GM19025 (cell line): ENCODE results near the gene VANGL1.

ENCODE experiments used
- ATAC-seq: cut with Tn5 transposase; IDR thresholded peaks from one replicate; pipeline ENCODE4 v1.9.1; 2021; ENCODE audit warnings: mild to moderate bottlenecking, low read depth, moderate library complexity; ENCODE audit not compliant: unreplicated experiment

The VANGL1 gene

DNA sequence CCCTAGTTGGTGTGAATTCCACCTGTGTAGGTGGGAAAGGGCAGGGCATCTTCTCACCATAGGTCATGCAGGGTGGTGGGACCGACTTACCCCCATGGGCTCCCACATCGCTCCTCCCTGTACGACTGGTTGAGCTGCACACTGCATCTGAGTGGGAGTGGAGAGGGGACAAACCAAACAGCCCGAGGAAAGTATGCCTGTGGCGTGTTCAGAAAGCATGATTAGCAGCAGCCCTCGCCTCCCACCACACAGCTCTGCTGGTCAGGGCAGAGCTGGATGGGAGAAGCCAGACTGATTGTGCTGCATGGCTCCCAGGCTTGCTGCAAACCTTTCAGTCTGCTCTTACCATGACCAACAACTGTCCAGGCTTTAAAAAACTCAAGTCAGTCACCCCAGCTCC is 24.4 kb downstream of the VANGL1 start:
- no peak for ATAC-seq

DNA sequence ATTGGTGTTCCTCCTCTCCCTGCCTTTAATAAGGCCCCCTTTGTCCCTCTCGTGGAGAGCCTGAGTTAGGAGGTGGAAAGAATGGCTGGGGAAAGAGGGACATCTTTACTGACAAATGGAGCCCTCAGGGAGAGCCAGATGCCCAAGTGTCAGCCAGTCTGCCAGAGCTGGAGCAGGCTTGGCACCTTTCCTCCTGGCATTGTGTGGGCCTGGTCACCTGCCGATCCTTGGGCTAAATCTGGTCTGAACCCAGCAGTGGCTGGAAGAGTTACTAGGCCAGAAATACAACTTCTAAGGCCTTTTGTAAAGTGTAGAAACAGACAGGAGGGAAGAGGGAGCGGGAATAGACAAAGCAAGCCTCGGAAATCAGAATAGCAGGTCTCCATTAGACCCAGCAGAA is 24.9 kb downstream of the VANGL1 start:
- ATAC-seq, result no peak

DNA sequence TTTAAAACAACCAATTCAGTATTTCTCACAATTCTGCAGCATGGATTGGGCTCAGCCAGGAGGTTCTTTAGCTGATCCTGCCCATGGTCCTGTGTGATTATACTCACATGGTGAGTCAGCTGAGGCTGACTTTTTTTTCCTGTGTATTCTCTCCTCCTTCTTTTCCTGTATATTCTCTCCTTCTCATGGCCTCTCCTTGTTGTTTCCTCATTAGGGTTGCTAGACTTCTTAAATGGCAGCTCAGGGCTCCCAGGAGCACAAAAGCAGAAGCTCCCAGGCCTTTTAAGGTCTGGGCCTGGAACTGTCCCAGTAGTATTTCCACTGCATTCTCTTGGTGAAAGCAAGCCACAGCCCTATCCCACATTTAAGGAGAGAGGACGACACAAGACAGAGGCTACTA is 26.8 kb downstream of the VANGL1 start:
- no peak for ATAC-seq

- ATAC-seq, result no peak
Observed at GRCh38 chr1:115669002-115669673, 27.4 kb downstream of the VANGL1 start.

DNA sequence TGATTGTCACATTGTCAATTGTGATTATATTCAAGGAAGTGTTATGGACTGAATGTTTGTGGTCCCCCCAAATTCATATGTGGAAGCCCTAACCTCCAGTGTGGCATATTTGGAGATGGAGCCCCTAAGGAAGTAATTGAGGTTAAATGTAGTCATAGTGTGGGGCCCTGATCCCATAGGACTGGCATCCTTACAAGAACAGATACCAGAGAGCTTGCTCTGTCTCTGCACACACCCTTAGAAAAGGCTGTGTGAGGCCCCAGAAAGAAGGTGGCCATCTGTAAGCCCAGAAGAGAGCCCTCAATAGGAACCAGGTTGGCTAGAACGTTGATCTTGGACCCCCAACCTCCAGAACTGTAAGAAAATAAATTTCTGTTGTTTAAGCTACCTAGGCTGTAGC is 28.1 kb downstream of the VANGL1 start:
- no peak for ATAC-seq

DNA sequence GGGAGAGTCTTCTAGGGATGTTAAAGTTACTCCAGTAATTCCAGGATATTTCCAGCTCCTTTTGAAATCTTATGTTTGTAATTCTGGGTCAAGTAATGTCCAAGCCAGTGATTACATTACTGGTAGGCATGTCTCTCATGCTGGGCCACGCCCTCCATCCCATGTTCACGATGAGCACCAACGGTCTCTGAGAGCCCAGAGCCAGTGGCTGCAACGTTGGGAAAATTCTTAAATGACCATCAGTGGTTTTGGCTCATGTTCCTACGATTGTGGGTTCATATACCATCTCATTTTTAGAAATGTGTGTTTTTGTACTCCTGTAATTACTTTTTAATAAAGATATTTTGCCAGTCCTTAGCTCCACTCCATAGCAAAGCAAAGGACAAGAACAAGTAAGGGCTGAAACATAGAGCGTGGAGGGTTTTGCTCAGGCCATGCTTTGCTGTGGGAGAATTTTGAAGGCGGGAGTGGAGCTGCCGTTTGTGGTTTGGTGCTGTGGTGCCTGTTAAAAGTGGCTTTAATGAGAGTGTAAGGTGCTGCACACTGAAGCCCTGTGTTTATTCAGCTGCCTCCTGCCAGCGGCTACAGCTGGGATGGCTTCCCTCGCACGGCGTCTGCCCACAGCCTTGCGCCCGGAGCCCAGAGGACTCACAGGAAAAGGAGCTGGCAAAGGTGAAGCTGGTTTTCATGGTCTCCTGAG is 28.9 kb downstream of the VANGL1 start:
- ATAC-seq, result no peak

DNA sequence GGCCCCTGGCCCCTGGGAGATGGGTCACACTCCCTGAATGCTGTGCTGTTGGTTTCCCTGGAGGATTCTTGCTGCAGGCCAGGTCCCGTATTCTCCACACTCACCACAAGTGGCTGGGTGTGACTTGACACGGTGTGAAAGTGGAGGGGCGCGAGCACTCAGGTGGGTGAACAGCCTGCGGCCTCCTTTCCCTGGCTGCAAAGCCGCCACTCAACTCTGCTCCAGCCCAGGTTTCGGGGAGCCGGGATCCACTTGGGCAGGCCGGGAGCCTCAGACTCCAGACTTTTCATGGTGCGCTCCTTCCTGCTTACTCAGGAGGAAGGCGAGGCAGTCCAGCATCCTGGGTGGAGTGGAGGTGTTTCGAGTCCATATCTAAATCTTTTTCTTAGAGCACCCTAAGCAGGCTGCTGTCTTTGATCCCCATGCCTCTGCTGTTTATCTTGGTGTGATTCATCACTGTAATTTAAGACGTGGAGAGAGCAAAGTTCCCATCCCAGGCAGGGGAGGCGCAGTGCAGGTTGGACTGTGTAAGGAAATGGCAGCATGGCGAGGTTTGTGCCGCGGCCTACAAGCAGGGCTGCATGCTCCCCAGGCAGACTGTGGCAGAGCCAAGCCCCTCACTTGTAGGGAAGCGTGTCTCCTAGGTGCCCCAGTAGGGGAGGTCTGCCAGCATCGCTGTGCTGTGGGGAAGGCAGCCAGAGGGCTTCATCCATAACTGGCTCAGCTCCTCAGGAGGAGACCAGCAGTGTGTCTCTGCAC is 29.6 kb downstream of the VANGL1 start:
- ATAC-seq, result no peak

GRCh38 chr1:115672224-115673009 is 30.6 kb downstream of the VANGL1 start:
- ATAC-seq, result no peak

- no peak for ATAC-seq
Observed at GRCh38 chr1:115676498-115677181, 34.9 kb downstream of the VANGL1 start.

GRCh38 chr1:115677182-115677555 is 35.4 kb downstream of the VANGL1 start:
- no peak for ATAC-seq

- no peak for ATAC-seq
Observed at GRCh38 chr1:115677565-115677964, 35.8 kb downstream of the VANGL1 start.

- ATAC-seq, result no peak
Observed at GRCh38 chr1:115678141-115678540, 36.4 kb downstream of the VANGL1 start.

DNA sequence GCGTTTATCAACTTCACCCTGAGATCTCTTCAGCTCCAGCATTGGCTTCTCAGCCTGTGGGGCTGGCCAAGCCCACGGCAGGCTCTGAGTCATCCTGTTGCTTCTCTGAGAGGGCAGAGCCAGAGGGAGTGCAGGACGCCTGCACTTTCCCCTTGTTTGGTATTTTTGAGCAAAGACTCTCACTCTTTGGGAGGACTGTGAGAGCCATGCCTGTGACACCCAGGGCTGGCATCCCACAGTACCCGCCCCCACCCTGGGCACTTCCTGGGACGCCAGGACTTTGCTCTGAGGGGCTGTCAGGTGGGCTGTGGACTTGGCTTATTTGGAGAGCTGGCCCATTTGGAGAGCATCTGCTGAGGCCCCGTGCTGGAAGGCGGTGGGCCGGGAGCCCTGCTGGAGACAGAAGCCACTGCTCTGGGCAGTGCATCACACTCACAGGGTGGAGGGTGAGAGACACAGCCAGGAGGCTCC is 37.4 kb downstream of the VANGL1 start:
- no peak for ATAC-seq

DNA sequence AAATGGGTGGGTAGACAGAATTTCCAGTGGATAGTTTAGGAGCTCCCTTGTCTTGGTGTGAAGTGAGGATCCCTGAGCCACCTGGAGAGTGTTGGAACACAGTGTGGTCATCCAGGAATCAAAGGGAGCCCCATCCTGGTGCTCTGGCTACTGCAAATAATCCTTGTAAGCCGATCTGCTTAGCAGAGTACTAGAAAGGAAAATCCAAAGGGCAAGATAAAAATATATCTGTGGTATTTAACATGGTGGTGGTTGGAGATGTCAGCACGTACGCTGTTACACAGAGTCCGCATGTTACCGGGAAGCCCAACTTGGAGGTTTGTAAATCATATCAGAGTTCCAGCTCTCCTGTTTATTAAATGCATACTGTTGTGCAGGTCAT is 39.0 kb downstream of the VANGL1 start:
- ATAC-seq, result no peak

GRCh38 chr1:115682792-115683191 is 41.0 kb downstream of the VANGL1 start:
- no peak for ATAC-seq

DNA sequence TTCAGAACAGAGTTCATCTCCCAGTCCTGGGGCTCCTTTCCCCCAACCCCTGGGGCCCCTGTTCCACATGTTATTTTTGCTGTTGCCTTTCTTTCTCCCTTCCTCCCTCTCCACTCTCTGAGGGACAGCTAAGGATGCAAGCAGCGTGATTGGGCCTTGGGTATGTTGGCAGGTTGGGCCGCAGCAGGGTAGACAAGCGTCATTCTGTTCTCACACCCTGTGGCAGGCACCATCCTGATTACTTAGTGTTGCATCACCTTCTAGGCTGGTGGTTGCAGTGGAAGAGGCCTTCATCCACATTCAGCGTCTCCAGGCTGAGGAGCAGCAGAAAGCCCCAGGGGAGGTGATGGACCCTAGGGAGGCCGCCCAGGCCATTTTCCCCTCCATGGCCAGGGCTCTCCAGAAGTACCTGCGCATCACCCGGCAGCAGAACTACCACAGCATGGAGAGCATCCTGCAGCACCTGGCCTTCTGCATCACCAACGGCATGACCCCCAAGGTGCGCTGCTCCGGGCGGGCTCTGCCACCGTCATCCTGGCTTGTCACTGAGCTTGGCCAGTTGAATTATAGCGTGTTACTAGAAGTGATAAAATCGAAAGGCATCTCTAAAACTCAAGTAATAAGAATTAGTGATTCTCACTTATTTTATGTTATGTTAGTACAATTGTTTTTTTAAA is 43.4 kb downstream of the VANGL1 start:
- no peak for ATAC-seq

DNA sequence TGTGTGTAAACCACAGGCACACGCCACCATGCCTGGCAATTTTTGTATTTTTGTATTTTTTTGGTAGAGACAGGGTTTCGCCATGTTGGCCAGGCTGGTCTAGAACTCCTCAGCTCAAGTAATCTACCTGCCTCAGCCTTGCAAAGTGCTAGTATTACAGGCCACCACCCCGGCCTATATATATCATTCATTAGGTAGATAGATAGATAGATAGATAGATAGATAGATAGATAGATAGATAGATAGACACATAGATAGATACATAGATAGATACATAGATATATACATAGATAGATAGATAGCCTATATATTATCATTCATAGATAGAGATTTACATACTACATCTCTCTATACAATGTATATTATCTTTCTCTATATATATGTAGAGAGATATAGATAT is 46.0 kb downstream of the VANGL1 start:
- no peak for ATAC-seq

DNA sequence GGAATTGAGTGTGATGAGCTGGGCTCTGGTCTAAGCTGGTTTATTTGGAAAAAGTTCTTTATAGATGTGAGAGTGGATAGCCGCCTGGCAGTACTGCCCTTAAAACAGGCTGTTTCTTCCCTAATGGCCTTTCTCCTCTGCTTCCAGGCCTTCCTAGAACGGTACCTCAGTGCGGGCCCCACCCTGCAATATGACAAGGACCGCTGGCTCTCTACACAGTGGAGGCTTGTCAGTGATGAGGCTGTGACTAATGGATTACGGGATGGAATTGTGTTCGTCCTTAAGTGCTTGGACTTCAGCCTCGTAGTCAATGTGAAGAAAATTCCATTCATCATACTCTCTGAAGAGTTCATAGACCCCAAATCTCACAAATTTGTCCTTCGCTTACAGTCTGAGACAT is 49.2 kb downstream of the VANGL1 start:
- ATAC-seq, result no peak

DNA sequence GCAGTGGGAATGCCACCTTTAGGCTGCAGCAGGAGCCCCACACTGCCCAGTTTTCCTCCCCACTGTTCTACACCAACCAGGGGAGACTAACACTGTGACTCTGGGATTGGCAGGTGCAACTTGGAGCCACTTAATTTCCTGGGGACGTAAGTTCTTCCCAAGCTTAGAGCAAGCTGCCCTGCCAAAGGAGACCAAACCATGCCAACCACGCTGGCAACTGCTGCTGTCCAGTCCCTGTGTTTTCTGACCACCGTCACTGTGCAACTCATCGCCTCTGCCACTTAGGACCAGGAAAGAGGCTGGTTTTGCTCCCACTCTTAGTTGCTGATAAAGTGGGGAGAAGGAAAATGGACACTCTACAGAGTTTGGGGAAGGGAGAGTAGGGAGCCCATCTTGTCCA is 50.5 kb downstream of the VANGL1 start:
- no peak for ATAC-seq

DNA sequence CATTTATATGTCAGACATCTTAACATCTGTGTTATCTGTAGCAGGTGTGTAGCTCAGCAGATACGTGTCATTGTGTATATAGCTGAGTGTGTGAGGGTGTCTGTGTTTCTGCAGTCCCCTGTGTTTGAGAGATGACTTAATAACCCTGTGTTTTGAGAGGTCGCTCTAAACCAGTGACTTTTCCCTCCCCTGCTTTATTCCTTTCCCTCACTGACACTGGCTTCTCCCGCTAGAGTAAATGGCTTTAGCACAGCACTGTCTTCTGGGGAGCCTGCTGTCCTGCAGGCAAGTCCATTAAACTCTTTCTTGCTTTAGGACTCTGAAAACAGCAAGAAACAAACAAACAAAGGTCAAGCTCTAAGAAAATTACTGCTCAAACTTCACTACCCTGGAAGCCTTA is 53.0 kb downstream of the VANGL1 start:
- ATAC-seq, result no peak
